GM12878 (cell line): ENCODE measurements around the gene LMO2. TPM values are rescaled to one million over a fixed set of nuclear protein-coding genes. Genes with fewer than 3 reads are reported as not detected.

Experiments
- ATAC-seq: fragments of 200-7000 bp; cut with Tn5 transposase; 3 replicates; pipeline ENCODE4 v1.9.1; 2020; ENCODE audit warnings: mild to moderate bottlenecking, moderate library complexity
- BruUV-seq: library from RNA; stranded (reverse); fragments of 400-500 nt; replicated peaks from 2 replicates; lab custom pipeline; 2021; lab: Mats Ljungman, UMichigan
- CTCF ChIA-PET: fragments of 300-600 bp; sonication (Branson Sonifier 250); formaldehyde crosslinking; extraction: SDS; loops from one replicate; lab custom pipeline; 2021; ENCODE audit warnings: inconsistent platforms; lab: Yijun Ruan, JAX
- POLR2A ChIA-PET: fragments of 350-600 bp; formaldehyde crosslinking; extraction: SDS; loops from one replicate; lab custom pipeline; 2021; ENCODE audit warnings: inconsistent platforms; lab: Charles Lee
- RAD21 ChIA-PET: fragments of 300-600 bp; sonication (Branson Sonifier 250); formaldehyde crosslinking; loops from one replicate; lab custom pipeline; 2023; ENCODE audit warnings: antibody characterized with exemption; ENCODE audit not compliant: unreplicated experiment; lab: Charles Lee
- SMC1A ChIA-PET: fragments of 300-600 bp; sonication (Branson Sonifier 250); formaldehyde crosslinking; loops from one replicate; lab custom pipeline; 2023; ENCODE audit not compliant: unreplicated experiment, uncharacterized antibody; lab: Charles Lee
- DNase-seq: peaks from one replicate; pipeline ENCODE4 v3.0.0-alpha.2; 2011; ENCODE audit warnings: low read depth, low spot score
- FAIRE-seq: peaks from 3 replicates; lab custom pipeline; 2011; peaks lifted over from hg19 to GRCh38; lab: Jason Lieb, UNC
- H2AFZ ChIP-seq: 2 replicates; pipeline ENCODE4 v1.6.0; 2011; ENCODE audit warnings: low read depth, low read length, control low read depth; ENCODE audit not compliant: control insufficient read depth
- H3K27ac ChIP-seq: 2 replicates; pipeline ENCODE4 v1.5.1; 2011; ENCODE audit warnings: control low read depth; ENCODE audit not compliant: control insufficient read depth, insufficient read depth
- H3K27me3 ChIP-seq, 2 experiments: replicated peaks in 1 of 2; 2 replicates each; pipeline versions ENCODE4 v1.6.0 to v1.6.1; 2011; ENCODE audit warnings: low read length in 1 of 2; ENCODE audit not compliant: control insufficient read depth in 2 of 2, insufficient read depth in 2 of 2
- H3K36me3 ChIP-seq, 2 experiments: 2 replicates each; pipeline ENCODE4 v1.5.1; 2011; ENCODE audit warnings: low read length in 1 of 2; ENCODE audit not compliant: control insufficient read depth in 2 of 2, insufficient read depth in 2 of 2
- H3K4me1 ChIP-seq: 2 replicates; pipeline ENCODE4 v1.6.1; 2011; ENCODE audit warnings: mild to moderate bottlenecking, low read length, moderate library complexity, mixed read lengths; ENCODE audit not compliant: control insufficient read depth, insufficient read depth
- H3K4me2 ChIP-seq: 2 replicates; pipeline ENCODE4 v1.6.0; 2011; ENCODE audit warnings: control low read depth; ENCODE audit not compliant: control insufficient read depth, insufficient read depth
- H3K4me3 ChIP-seq: fragments of 200-600 bp; sonication (generic); 2 replicates; pipeline ENCODE4 v1.5.1; 2016
- H3K79me2 ChIP-seq: 2 replicates; pipeline ENCODE4 v1.6.0; 2011; ENCODE audit warnings: low read length; ENCODE audit not compliant: control insufficient read depth, insufficient read depth
- H3K9ac ChIP-seq: 2 replicates; pipeline ENCODE4 v1.8.0; 2011; ENCODE audit warnings: low read length, control low read depth, mixed read lengths; ENCODE audit not compliant: control insufficient read depth, insufficient read depth
- H3K9me3 ChIP-seq: replicated peaks from 3 replicates; pipeline ENCODE4 v1.5.1; 2011; ENCODE audit warnings: mild to moderate bottlenecking, low read length; ENCODE audit not compliant: control insufficient read depth, insufficient read depth
- H4K20me1 ChIP-seq: 2 replicates; pipeline ENCODE4 v1.6.0; 2011; ENCODE audit not compliant: control insufficient read depth, insufficient read depth
- CBX3 ChIP-seq: fragments of 200-600 bp; sonication (generic); IDR thresholded peaks from 2 replicates; pipeline ENCODE4 v1.6.1; 2016; ENCODE audit warnings: low read depth, borderline replicate concordance
- CHD2 ChIP-seq: IDR thresholded peaks from 2 replicates; pipeline ENCODE4 v1.6.1; 2011; ENCODE audit warnings: low read depth, low read length, improper control_type of control experiment, borderline replicate concordance
- EGR1 ChIP-seq, 2 experiments: IDR thresholded peaks; 1 replicate in 1 of 2; 2 replicates in 1 of 2; pipeline ENCODE4 v1.6.1; 2011 to 2012; ENCODE audit warnings: low read depth in 2 of 2, low read length in 2 of 2, borderline replicate concordance in 1 of 2, mild to moderate bottlenecking in 1 of 2, moderate library complexity in 1 of 2
- GABPA ChIP-seq: IDR thresholded peaks from 2 replicates; pipeline ENCODE4 v1.6.1; 2014; ENCODE audit warnings: antibody characterized with exemption, low read depth, mild to moderate bottlenecking, inconsistent platforms
- HCFC1 ChIP-seq: fragments of 150-350 bp; IDR thresholded peaks from 2 replicates; pipeline ENCODE4 v1.6.1; 2014; ENCODE audit warnings: low read length
- HSF1 ChIP-seq: fragments of 150-350 bp; IDR thresholded peaks from 2 replicates; pipeline ENCODE4 v1.6.1; 2014; ENCODE audit warnings: mild to moderate bottlenecking, low read depth, low read length
- MYC ChIP-seq: IDR thresholded peaks from 2 replicates; pipeline ENCODE4 v1.6.1; 2011; ENCODE audit warnings: mild to moderate bottlenecking, low read length, moderate library complexity, inconsistent platforms; ENCODE audit not compliant: insufficient read depth, insufficient replicate concordance, insufficient read length, severe bottlenecking
- NFYA ChIP-seq: IDR thresholded peaks from 2 replicates; pipeline ENCODE4 v1.6.1; 2011; ENCODE audit warnings: low read depth, mild to moderate bottlenecking, low read length, improper control_type of control experiment, borderline replicate concordance
- POU2F2 ChIP-seq: IDR thresholded peaks from 3 replicates; pipeline ENCODE4 v1.6.1; 2011; ENCODE audit warnings: low read depth, mild to moderate bottlenecking, low read length, borderline replicate concordance
- SMAD1 ChIP-seq: fragments of 450-650 bp; IDR thresholded peaks from 2 replicates; pipeline ENCODE4 v1.6.1; 2018; ENCODE audit warnings: mild to moderate bottlenecking, low read depth; ENCODE audit not compliant: partially characterized antibody
- SP1 ChIP-seq: IDR thresholded peaks from one replicate; pipeline ENCODE4 v1.6.1; 2011; ENCODE audit warnings: low read depth, low read length
- STAT1 ChIP-seq: fragments of 450-650 bp; conservative IDR thresholded peaks from 2 replicates; pipeline ENCODE4 v1.6.1; 2014; ENCODE audit warnings: antibody characterized with exemption, mild to moderate bottlenecking
- TCF12 ChIP-seq: IDR thresholded peaks from 2 replicates; pipeline ENCODE4 v1.6.1; 2011; ENCODE audit warnings: low read depth, mild to moderate bottlenecking, low read length
- TCF3 ChIP-seq: IDR thresholded peaks from 2 replicates; pipeline ENCODE4 v1.6.1; 2012; ENCODE audit warnings: low read depth, mild to moderate bottlenecking, low read length, borderline replicate concordance; ENCODE audit not compliant: insufficient read depth
- WGBS: methylation state at CpG from one replicate; pipeline ENCODE4 v1.1.6; 2016; ENCODE audit warnings: low lambda C conversion rate; ENCODE audit not compliant: insufficient replicate concordance, insufficient coverage; ENCODE audit errors: missing lambda C conversion rate; 5-methylcytosine and 5-hydroxymethylcytosine counted together
- in situ Hi-C: fragments of 300-500 bp; cut with MboI; formaldehyde crosslinking; loops from 9 replicates; pipeline ENCODE4 v1.14.3; 2018; ENCODE audit warnings: mixed read lengths
- intact Hi-C: fragments of 100-400 bp; cut with micrococcal nuclease; formaldehyde crosslinking; loops from one replicate; pipeline ENCODE4 v1.14.2; 2022; ENCODE audit not compliant: unreplicated experiment
- polyA plus RNA-seq, 11 experiments: library from polyadenylated mRNA; depleted of rRNA in 4 of 11; unstranded in 6 of 11; stranded (reverse) in 5 of 11; fragments of >200 nt; fragmentation: Nextera tagmentation in 4 of 11; fragmentation: Illumina TruSeq in 1 of 11; extraction: Ambion mirVana in 4 of 11; extraction: Trizol in 1 of 11; gene quantifications; 1 replicate in 1 of 11; 2 replicates in 10 of 11; pipeline versions ENCODE4 v1.2.1 to v1.2.3, GENCODE V29; 2011 to 2016; ENCODE audit warnings: inconsistent platforms in 2 of 11, missing spikeins in 2 of 11, low read depth in 1 of 11
- total RNA-seq, 4 experiments: library from RNA; depleted of rRNA in 3 of 4; stranded (reverse); fragments of >200 nt in 3 of 4; fragmentation: Illumina TruSeq in 1 of 4; extraction: Trizol in 1 of 4; gene quantifications; 2 replicates each; pipeline versions ENCODE4 v1.2.1 to v1.2.3, GENCODE V29; 2013 to 2021
- TF ChIP-seq, protein P1 (sequence below): IDR thresholded peaks from 2 replicates; pipeline ENCODE4 v1.6.1; 2011; ENCODE audit warnings: low read depth, mild to moderate bottlenecking, low read length, moderate library complexity, borderline replicate concordance; ENCODE audit errors: extremely low read depth
- TF ChIP-seq, protein P2 (sequence below): IDR thresholded peaks from 2 replicates; pipeline ENCODE4 v1.6.1; 2012; ENCODE audit warnings: low read depth, low read length, improper control_type of control experiment
- TF ChIP-seq, protein P3 (sequence below): fragments of 450-650 bp; IDR thresholded peaks from 2 replicates; pipeline ENCODE4 v1.6.1; 2017; ENCODE audit warnings: low read depth, mild to moderate bottlenecking, moderate library complexity

The LMO2 gene
- total and polyA plus RNA-seq, 10 of the 15 experiments (the other 5 are each of a cell fraction or from before 2014, with no cell fraction given), result 0.29 to 1.9 (median 1.1) TPM; not detected in 1

DNA sequence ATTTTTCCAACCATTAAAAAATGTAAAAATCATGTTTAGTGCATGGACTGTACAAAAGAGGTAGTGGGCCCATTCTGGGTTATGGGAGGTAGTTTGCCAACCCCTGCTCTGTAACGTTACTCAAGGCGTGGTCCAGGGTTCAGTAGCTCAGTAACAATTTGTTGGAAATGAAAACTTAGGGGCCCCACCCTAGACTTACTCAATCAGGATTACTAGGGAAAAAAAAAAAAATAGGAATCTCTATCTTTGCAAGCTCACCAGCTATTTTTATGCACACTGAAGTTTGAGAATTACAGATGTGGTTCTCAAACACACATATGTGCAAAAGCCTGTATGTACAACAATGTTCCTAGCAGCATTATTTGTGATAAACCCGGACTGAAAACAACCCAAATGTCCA lies 17.3 kb upstream of the LMO2 start:
- RAD21 ChIA-PET, result no interaction called here
- FAIRE-seq, result no peak
- Histone ChIP-seq H3K4me1 (peaks cover 17% of the 10 kb centered on the region), H3K27me3 (no peaks in the 10 kb centered on the region), H3K4me2 (no peak overlapping the region), H3K27ac (no peak overlapping the region), H3K4me3 (no peak overlapping the region), H3K36me3 (no peaks in the 10 kb centered on the region), H2AFZ (no peak overlapping the region), H3K9ac (no peak overlapping the region), H4K20me1 (no peaks in the 10 kb centered on the region), H3K79me2 (no peaks in the 10 kb centered on the region), H3K9me3 (peaks cover 1% of the 10 kb centered on the region; the same call in 1 of the 3 replicates)
- 100% methylated on average over 3 of the region's 3 CpGs for WGBS
- ATAC-seq, result no peak
- intact Hi-C loops, result no loop called here
- SMC1A ChIA-PET, result interaction anchor here (1.1 to 1.2 kb wide), 2 partner anchors 13 to 34 kb away, joined by 3 read pairs; no protein-coding TSS in a partner anchor
- DNase-seq, result no peak
- POLR2A ChIA-PET, result no interaction called here
- CTCF ChIA-PET, result no interaction called here
- BruUV-seq, result no TSS peak
- in situ Hi-C loops, result no loop called here
- TF ChIP-seq CHD2, result no peak
- no peak for TF ChIP-seq POU2F2
- no peak for TF ChIP-seq MYC
- no peak for TF ChIP-seq NFYA
- no peak for TF ChIP-seq HCFC1
- no peak for TF ChIP-seq EGR1 (IDR thresholded peaks at IDR 0.05; ENCODE audit: borderline replicate concordance in 1 of 2, low read depth in 2 of 2, low read length in 2 of 2)
- TF ChIP-seq, protein P1, sequence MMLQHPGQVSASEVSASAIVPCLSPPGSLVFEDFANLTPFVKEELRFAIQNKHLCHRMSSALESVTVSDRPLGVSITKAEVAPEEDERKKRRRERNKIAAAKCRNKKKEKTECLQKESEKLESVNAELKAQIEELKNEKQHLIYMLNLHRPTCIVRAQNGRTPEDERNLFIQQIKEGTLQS, result no peak
- no peak for TF ChIP-seq TCF3
- TF ChIP-seq, protein P2, sequence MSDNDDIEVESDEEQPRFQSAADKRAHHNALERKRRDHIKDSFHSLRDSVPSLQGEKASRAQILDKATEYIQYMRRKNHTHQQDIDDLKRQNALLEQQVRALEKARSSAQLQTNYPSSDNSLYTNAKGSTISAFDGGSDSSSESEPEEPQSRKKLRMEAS, result no peak
- TF ChIP-seq GABPA, result no peak
- TF ChIP-seq CBX3, result no peak
- no peak for TF ChIP-seq SMAD1
- TF ChIP-seq STAT1, result no peak
- TF ChIP-seq SP1, result no peak
- no peak for TF ChIP-seq TCF12
- TF ChIP-seq, protein P3, sequence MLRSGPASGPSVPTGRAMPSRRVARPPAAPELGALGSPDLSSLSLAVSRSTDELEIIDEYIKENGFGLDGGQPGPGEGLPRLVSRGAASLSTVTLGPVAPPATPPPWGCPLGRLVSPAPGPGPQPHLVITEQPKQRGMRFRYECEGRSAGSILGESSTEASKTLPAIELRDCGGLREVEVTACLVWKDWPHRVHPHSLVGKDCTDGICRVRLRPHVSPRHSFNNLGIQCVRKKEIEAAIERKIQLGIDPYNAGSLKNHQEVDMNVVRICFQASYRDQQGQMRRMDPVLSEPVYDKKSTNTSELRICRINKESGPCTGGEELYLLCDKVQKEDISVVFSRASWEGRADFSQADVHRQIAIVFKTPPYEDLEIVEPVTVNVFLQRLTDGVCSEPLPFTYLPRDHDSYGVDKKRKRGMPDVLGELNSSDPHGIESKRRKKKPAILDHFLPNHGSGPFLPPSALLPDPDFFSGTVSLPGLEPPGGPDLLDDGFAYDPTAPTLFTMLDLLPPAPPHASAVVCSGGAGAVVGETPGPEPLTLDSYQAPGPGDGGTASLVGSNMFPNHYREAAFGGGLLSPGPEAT, result no peak
- TF ChIP-seq HSF1, result no peak
